HG03280 (cell line): ENCODE data around the gene SMAD3.
A peak's percentile ranks its signal among the peaks of the same experiment; 100 is the strongest.

Experiments
- ATAC-seq: cut with Tn5 transposase; IDR thresholded peaks from one replicate; pipeline ENCODE4 v1.9.1; 2021; ENCODE audit warnings: mild to moderate bottlenecking, moderate library complexity; ENCODE audit not compliant: unreplicated experiment

SMAD3 gene

GRCh38 chr15:67094001-67094826, 28.8 kb downstream of the SMAD3 start:
- no peak for ATAC-seq

- no peak for ATAC-seq
These were observed 30.5 kb downstream of the SMAD3 start for GRCh38 chr15:67095912-67096311.

- no peak for ATAC-seq
These were observed 31.3 kb downstream of the SMAD3 start for GRCh38 chr15:67096546-67097294.

GRCh38 chr15:67097424-67097823, 32.0 kb downstream of the SMAD3 start:
- no peak for ATAC-seq

- no peak for ATAC-seq
These were observed 32.7 kb downstream of the SMAD3 start for GRCh38 chr15:67097930-67098740.

- no peak for ATAC-seq
These were observed 33.4 kb downstream of the SMAD3 start for GRCh38 chr15:67098768-67099282.

GRCh38 chr15:67100124-67100791, 34.9 kb downstream of the SMAD3 start:
- ATAC-seq = no peak

GRCh38 chr15:67100801-67101581, 35.6 kb downstream of the SMAD3 start:
- peak; percentile 69 for ATAC-seq

- ATAC-seq = peak; percentile 43
These were observed 36.7 kb downstream of the SMAD3 start for GRCh38 chr15:67101911-67102598.

- ATAC-seq = no peak
These were observed 37.2 kb downstream of the SMAD3 start for GRCh38 chr15:67102599-67102929.

- no peak for ATAC-seq
These were observed 37.6 kb downstream of the SMAD3 start for GRCh38 chr15:67103021-67103420.

GRCh38 chr15:67103432-67103831, 38.0 kb downstream of the SMAD3 start:
- no peak for ATAC-seq

- ATAC-seq = no peak
These were observed 38.5 kb downstream of the SMAD3 start for GRCh38 chr15:67103869-67104268.

GRCh38 chr15:67104510-67104909, 39.1 kb downstream of the SMAD3 start:
- no peak for ATAC-seq

GRCh38 chr15:67105065-67105951, 39.9 kb downstream of the SMAD3 start:
- ATAC-seq = no peak

GRCh38 chr15:67105991-67106763, 40.8 kb downstream of the SMAD3 start:
- ATAC-seq = no peak

GRCh38 chr15:67106764-67107013, 41.3 kb downstream of the SMAD3 start:
- ATAC-seq = no peak
